ENCODE results near the gene WHRN. TPM values are rescaled to one million over a fixed set of nuclear protein-coding genes. Genes with fewer than 3 reads are reported as not detected.

WHRN gene
- total RNA-seq, 4 donors from 2014 or later: 0.82 to 4.1 (median 2.3) TPM

GRCh38 chr9:114504341-114505186 lies 709 bp downstream of the WHRN start:
- no peak for TF ChIP-seq CTCF (IDR thresholded peaks at IDR 0.05; ENCODE audit: low read depth)

- TF ChIP-seq CTCF (IDR thresholded peaks at IDR 0.05; ENCODE audit: low read depth): no peak
These were observed 1.5 kb downstream of the WHRN start for GRCh38 chr9:114503522-114504340.

- TF ChIP-seq CTCF (IDR thresholded peaks at IDR 0.05; ENCODE audit: low read depth): no peak
These were observed 2.3 kb downstream of the WHRN start for GRCh38 chr9:114503009-114503408.

- no peak for TF ChIP-seq CTCF (IDR thresholded peaks at IDR 0.05; ENCODE audit: low read depth)
These were observed 3.2 kb downstream of the WHRN start for GRCh38 chr9:114501796-114502682.

- TF ChIP-seq CTCF (IDR thresholded peaks at IDR 0.05; ENCODE audit: low read depth): no peak
These were observed 4.5 kb downstream of the WHRN start for GRCh38 chr9:114500697-114501292.

GRCh38 chr9:114499941-114500696 lies 5.2 kb downstream of the WHRN start:
- no peak for TF ChIP-seq CTCF (IDR thresholded peaks at IDR 0.05; ENCODE audit: low read depth)
